Neuronal stem cell (in vitro differentiated cells): ENCODE data around the gene KRT79.
"Not testable (repeated sequence)": the region's sequence is repeated elsewhere in the genome, so short reads cannot be mapped to it uniquely, and the experiment has no call there.

Experiments
- DNase-seq: peaks from one replicate; pipeline ENCODE4 v3.0.0-alpha.2; 2013; ENCODE audit warnings: low spot score
- H2AFZ ChIP-seq: one replicate; pipeline ENCODE4 v1.6.1; 2013; ENCODE audit warnings: mild to moderate bottlenecking, low read length, inconsistent platforms
- H2AK5ac ChIP-seq: 2 replicates; pipeline ENCODE4 v1.6.1; 2013; ENCODE audit warnings: low read depth, mild to moderate bottlenecking, inconsistent platforms, low read length, moderate library complexity, mixed read lengths
- H2BK120ac ChIP-seq: 2 replicates; pipeline ENCODE4 v1.6.1; 2013; ENCODE audit warnings: low read depth, mild to moderate bottlenecking, inconsistent platforms, low read length, moderate library complexity, mixed read lengths
- H2BK12ac ChIP-seq: one replicate; pipeline ENCODE4 v1.6.1; 2013; ENCODE audit warnings: low read length, inconsistent platforms
- H2BK15ac ChIP-seq: 2 replicates; pipeline ENCODE4 v1.6.1; 2013; ENCODE audit warnings: mild to moderate bottlenecking, low read length, inconsistent platforms, mixed read lengths
- H2BK5ac ChIP-seq: one replicate; pipeline ENCODE4 v1.6.1; 2013; ENCODE audit warnings: inconsistent platforms, mild to moderate bottlenecking, low read length, moderate library complexity
- H3K14ac ChIP-seq: one replicate; pipeline ENCODE4 v1.6.1; 2013; ENCODE audit warnings: low read length, inconsistent platforms
- H3K18ac ChIP-seq: 2 replicates; pipeline ENCODE4 v1.6.1; 2013; ENCODE audit warnings: low read length, inconsistent platforms
- H3K23ac ChIP-seq: 2 replicates; pipeline ENCODE4 v1.6.1; 2013; ENCODE audit warnings: low read depth, mild to moderate bottlenecking, mixed read lengths, low read length, inconsistent platforms; ENCODE audit not compliant: poor library complexity
- H3K27ac ChIP-seq: replicated peaks from 3 replicates; pipeline ENCODE4 v1.5.1; 2013; ENCODE audit warnings: low read length, inconsistent platforms
- H3K27me3 ChIP-seq, 3 experiments: 2 replicates each; pipeline ENCODE4 v1.6.1; 2013; ENCODE audit warnings: low read length in 3 of 3, mild to moderate bottlenecking in 2 of 3, inconsistent platforms in 1 of 3, low read depth in 1 of 3, mixed read lengths in 1 of 3, moderate library complexity in 1 of 3; ENCODE audit not compliant: control insufficient read depth in 3 of 3, insufficient read depth in 3 of 3
- H3K36me3 ChIP-seq, 2 donors: replicated peaks in 1 of 2; 2 replicates each; pipeline ENCODE4 v1.6.1; 2013; ENCODE audit warnings: low read length in 2 of 2; ENCODE audit not compliant: control insufficient read depth in 2 of 2, insufficient read depth in 2 of 2
- H3K4ac ChIP-seq: 2 replicates; pipeline ENCODE4 v1.6.1; 2013; ENCODE audit warnings: inconsistent platforms, mild to moderate bottlenecking, low read length, moderate library complexity
- H3K4me1 ChIP-seq, 2 donors: 1 replicate in 1 of 2; 2 replicates in 1 of 2; pipeline ENCODE4 v1.6.1; 2013; ENCODE audit warnings: low read length in 2 of 2, low read depth in 1 of 2; ENCODE audit not compliant: control insufficient read depth in 2 of 2, insufficient read depth in 1 of 2
- H3K4me2 ChIP-seq: one replicate; pipeline ENCODE4 v1.6.1; 2013; ENCODE audit warnings: mild to moderate bottlenecking, low read length, inconsistent platforms; ENCODE audit not compliant: insufficient read depth, poor library complexity, severe bottlenecking
- H3K4me3 ChIP-seq, 2 donors: 2 replicates each; pipeline ENCODE4 v1.5.1; 2013; ENCODE audit warnings: low read length in 2 of 2, mild to moderate bottlenecking in 2 of 2, inconsistent platforms in 1 of 2, moderate library complexity in 1 of 2
- H3K79me1 ChIP-seq: one replicate; pipeline ENCODE4 v1.6.1; 2013; ENCODE audit warnings: low read depth, mild to moderate bottlenecking, inconsistent platforms, low read length, moderate library complexity
- H3K9ac ChIP-seq: one replicate; pipeline ENCODE4 v1.6.1; 2013; ENCODE audit warnings: mild to moderate bottlenecking, low read depth, low read length, inconsistent platforms; ENCODE audit not compliant: poor library complexity
- H3K9me3 ChIP-seq, 2 donors: replicated peaks in 1 of 2; 2 replicates each; pipeline versions ENCODE3 to v1.6.1; 2013; ENCODE audit warnings: low read length in 2 of 2, mild to moderate bottlenecking in 2 of 2, inconsistent platforms in 1 of 2, low read depth in 1 of 2, mixed read lengths in 1 of 2, moderate library complexity in 1 of 2; ENCODE audit not compliant: control insufficient read depth in 2 of 2, insufficient read depth in 1 of 2
- H4K8ac ChIP-seq: one replicate; pipeline ENCODE4 v1.6.1; 2013; ENCODE audit warnings: low read depth, mild to moderate bottlenecking, inconsistent platforms, low read length, moderate library complexity
- H4K91ac ChIP-seq: one replicate; pipeline ENCODE4 v1.6.1; 2013; ENCODE audit warnings: low read length, low read depth, mild to moderate bottlenecking, inconsistent platforms; ENCODE audit not compliant: poor library complexity
- WGBS, 2 donors: extraction: QIAGEN DNeasy Blood & Tissue Kit; methylation state at CpG; one replicate each; pipeline ENCODE4 v1.1.7; 2013; ENCODE audit warnings: missing lambda C conversion rate in 2 of 2, mixed read lengths in 1 of 2; ENCODE audit not compliant: insufficient read length in 2 of 2, insufficient replicate concordance in 1 of 2; ENCODE audit errors: extremely low coverage in 2 of 2; 5-methylcytosine and 5-hydroxymethylcytosine counted together

The KRT79 gene

DNA sequence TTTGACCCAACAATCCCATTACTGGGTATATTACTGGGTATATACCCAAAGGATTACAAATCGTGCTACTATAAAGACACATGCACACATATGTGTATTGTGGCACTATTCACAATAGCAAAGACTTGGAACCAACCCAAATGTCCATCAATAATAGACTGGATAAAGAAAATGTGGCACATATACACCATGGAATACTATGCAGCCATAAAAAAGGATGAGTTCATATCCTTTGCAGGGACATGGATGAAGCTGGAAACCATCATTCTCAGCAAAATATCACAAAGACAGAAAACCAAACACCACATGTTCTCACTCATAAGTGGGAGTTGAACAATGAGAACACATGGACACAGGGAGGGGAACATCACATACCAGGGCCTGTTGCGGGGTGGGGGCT is 22.0 kb upstream of the KRT79 start:
- not testable (repeated sequence) for H3K4ac ChIP-seq, H3K4me1 ChIP-seq, H3K9me3 ChIP-seq, H3K79me1 ChIP-seq, H3K9ac ChIP-seq, H3K27ac ChIP-seq, H2BK15ac ChIP-seq, H2BK5ac ChIP-seq, H2AFZ ChIP-seq, H3K18ac ChIP-seq, DNase-seq, H3K36me3 ChIP-seq, H3K27me3 ChIP-seq, H3K4me3 ChIP-seq, H4K8ac ChIP-seq, H3K23ac ChIP-seq, H2BK120ac ChIP-seq, H2BK12ac ChIP-seq, H4K91ac ChIP-seq, H3K14ac ChIP-seq, H3K4me2 ChIP-seq, H2AK5ac ChIP-seq
- no CpG with 5 or more reads among the region's 2 CpGs for WGBS, 2 donors

DNA sequence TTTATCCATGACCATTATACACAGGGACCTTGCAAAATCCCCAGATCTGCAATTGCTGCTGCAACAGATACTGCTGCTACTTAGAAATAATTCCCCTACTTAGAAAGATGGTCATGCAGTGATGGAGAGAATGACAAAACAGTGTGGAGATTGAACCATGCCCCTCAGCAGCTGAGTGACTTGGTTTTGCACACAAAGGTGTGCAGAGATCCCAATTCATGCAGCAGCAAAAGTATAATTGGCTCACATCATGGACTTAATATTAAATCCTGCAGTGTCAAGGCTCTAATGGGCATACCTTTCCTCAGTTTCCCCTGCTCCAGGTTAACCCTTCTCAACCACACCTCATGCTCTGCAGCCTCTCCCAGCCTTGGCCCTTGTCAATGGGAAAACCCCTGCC is 17.7 kb upstream of the KRT79 start:
- H2AK5ac ChIP-seq, result no peak overlapping the region
- no peaks in the 10 kb centered on the region for H3K79me1 ChIP-seq
- H3K18ac ChIP-seq, result no peak overlapping the region
- H2BK5ac ChIP-seq, result no peak overlapping the region
- H3K36me3 ChIP-seq, result no peaks in the 10 kb centered on the region
- H4K91ac ChIP-seq, result no peak overlapping the region
- H3K27ac ChIP-seq, result no peak overlapping the region
- peaks cover 0 to 5% (median 0%) of the 10 kb centered on the region in 3 experiments for H3K27me3 ChIP-seq
- H2BK12ac ChIP-seq, result no peak overlapping the region
- H3K4me2 ChIP-seq, result no peak overlapping the region
- DNase-seq, result no peak
- no peak overlapping the region for H3K4me3 ChIP-seq
- no peak overlapping the region for H2AFZ ChIP-seq
- no peak overlapping the region for H3K23ac ChIP-seq
- H3K14ac ChIP-seq, result no peak overlapping the region
- no peak overlapping the region for H2BK15ac ChIP-seq
- H3K4me1 ChIP-seq, result peaks cover 0 to 7% of the 10 kb centered on the region in 2 donors
- no peaks in the 10 kb centered on the region for H3K9me3 ChIP-seq
- H4K8ac ChIP-seq, result no peak overlapping the region
- no peak overlapping the region for H3K4ac ChIP-seq
- no peak overlapping the region for H3K9ac ChIP-seq
- H2BK120ac ChIP-seq, result no peak overlapping the region

DNA sequence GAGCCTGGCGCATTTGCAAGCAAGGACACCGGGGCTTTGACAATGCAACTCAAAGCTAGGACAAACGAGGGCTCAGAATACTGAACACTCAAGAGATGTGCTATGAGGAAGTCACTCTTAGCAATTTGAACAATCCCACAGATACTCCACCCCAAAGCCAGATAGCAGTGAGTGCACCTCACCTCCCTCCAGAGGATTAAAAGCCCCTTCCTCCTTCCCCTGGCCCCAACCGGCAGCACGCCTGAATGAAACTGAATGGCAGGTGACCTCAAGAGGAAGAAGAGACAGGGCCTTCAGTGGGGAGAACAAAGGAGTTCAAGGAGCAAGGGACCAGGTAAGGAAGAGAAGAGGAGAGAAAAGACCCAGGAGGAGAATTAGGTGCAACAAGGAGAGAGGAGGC is 16.6 kb upstream of the KRT79 start:
- Histone ChIP-seq H3K14ac (no peak overlapping the region), H3K9ac (no peak overlapping the region), H3K4me2 (no peak overlapping the region), H3K27me3 (peaks cover 0 to 5% (median 0%) of the 10 kb centered on the region in 3 experiments), H2AFZ (no peak overlapping the region), H3K4me3 (no peak overlapping the region), H3K27ac (no peak overlapping the region), H4K91ac (no peak overlapping the region), H3K4me1 (peaks cover 0 to 7% of the 10 kb centered on the region in 2 donors), H3K79me1 (no peaks in the 10 kb centered on the region), H3K36me3 (no peaks in the 10 kb centered on the region), H3K18ac (no peak overlapping the region), H3K4ac (no peak overlapping the region), H2BK15ac (no peak overlapping the region), H2BK5ac (no peak overlapping the region), H2AK5ac (no peak overlapping the region), H2BK12ac (no peak overlapping the region), H4K8ac (no peak overlapping the region), H3K23ac (no peak overlapping the region), H2BK120ac (no peak overlapping the region), H3K9me3 (no peaks in the 10 kb centered on the region)
- no peak for DNase-seq
- WGBS, 2 donors, result no CpG with 5 or more reads among the region's 5 CpGs

DNA sequence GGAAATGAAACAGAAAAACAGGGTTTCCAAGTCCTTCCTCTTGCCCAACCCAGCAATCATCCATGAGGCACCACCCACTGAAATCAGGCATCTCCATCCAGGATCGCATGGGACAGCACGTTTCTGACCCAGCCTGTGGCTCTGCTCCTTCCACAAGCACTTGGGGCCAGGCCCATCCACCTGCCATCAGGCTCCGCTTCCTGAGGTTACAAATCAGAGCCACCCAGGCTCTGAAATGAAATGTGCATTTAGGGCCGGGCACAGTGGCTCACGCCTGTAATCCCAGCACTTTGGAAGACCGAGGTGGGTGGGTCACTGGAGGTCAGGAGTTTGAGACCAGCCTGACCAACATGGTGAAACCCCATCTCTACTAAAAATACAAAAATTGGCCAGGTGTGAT is 15.4 kb upstream of the KRT79 start:
- Histone ChIP-seq H4K91ac (no peak overlapping the region), H3K4me3 (no peak overlapping the region), H3K36me3 (no peaks in the 10 kb centered on the region), H3K79me1 (peaks cover under 1% of the 10 kb centered on the region), H3K9ac (no peak overlapping the region), H3K4me1 (peaks cover 0 to 7% of the 10 kb centered on the region in 2 donors), H2BK120ac (no peak overlapping the region), H3K23ac (no peak overlapping the region), H3K27ac (no peak overlapping the region), H4K8ac (peak overlapping the region; percentile 23), H3K18ac (no peak overlapping the region), H3K9me3 (no peaks in the 10 kb centered on the region), H3K4me2 (no peak overlapping the region), H3K27me3 (peaks cover 0 to 5% (median 0%) of the 10 kb centered on the region in 3 experiments), H2AK5ac (no peak overlapping the region), H2AFZ (no peak overlapping the region), H2BK15ac (no peak overlapping the region), H2BK5ac (no peak overlapping the region), H3K4ac (no peak overlapping the region), H2BK12ac (no peak overlapping the region), H3K14ac (no peak overlapping the region)
- no CpG with 5 or more reads among the region's 6 CpGs for WGBS, 2 donors
- DNase-seq, result no peak
